Activated naive CD4-positive, alpha-beta T cell treated with anti-CD3 and anti-CD28 coated beads, Interleukin-2, amount 50 U/mL, for 16 hours (primary cell): ENCODE data around the gene PXMP2.

Source experiments
- DNase-seq: peaks from one replicate; pipeline ENCODE4 v3.0.0-alpha.2; 2020

PXMP2 gene

GRCh38 chr12:132687211-132688164 lies at the start of gene PXMP2, which contains the start of gene POLE:
PXMP2 (plus strand) TSS chr12:132687587; CDS start chr12:132687671, 84 bp downstream.
POLE (minus strand) TSS chr12:132687342; CDS start chr12:132687315, 27 bp downstream.
- peak; percentile 96 for DNase-seq

GRCh38 chr12:132637811-132638210 lies 49.6 kb upstream of the PXMP2 start:
- no peak for DNase-seq

- no peak for DNase-seq
Measured at GRCh38 chr12:132638541-132639408, 48.6 kb upstream of the PXMP2 start.

DNA sequence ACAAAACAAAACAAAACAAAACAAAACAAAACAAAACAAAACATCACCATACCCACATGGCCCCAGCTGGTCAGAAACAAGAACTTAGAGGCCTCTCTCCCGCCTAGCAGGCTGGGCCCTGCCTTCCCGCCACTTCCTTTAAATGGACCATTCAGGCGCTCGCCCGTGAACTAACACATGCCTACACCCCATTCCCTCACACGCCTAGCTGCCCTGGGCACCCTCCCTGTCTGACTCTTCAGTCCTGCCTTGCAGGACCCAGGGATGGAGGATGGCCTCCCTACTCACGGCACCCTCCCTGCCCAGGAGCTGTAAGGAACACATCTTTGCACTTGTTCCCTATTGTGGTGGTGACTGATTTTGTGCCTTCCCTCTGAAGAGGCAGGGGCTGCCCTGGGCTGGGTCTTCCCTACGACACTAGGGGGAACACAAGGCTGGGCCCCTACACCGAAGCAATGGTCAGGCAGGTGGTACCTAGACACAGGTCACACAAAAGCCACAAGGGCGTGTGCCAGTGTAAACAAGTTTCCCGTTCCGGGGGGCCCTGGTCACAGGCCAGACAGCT lies 47.3 kb upstream of the PXMP2 start:
- DNase-seq: no peak

GRCh38 chr12:132640936-132641335 lies 46.5 kb upstream of the PXMP2 start:
- DNase-seq: no peak

GRCh38 chr12:132641811-132642650 lies 45.4 kb upstream of the PXMP2 start:
- DNase-seq: no peak

DNA sequence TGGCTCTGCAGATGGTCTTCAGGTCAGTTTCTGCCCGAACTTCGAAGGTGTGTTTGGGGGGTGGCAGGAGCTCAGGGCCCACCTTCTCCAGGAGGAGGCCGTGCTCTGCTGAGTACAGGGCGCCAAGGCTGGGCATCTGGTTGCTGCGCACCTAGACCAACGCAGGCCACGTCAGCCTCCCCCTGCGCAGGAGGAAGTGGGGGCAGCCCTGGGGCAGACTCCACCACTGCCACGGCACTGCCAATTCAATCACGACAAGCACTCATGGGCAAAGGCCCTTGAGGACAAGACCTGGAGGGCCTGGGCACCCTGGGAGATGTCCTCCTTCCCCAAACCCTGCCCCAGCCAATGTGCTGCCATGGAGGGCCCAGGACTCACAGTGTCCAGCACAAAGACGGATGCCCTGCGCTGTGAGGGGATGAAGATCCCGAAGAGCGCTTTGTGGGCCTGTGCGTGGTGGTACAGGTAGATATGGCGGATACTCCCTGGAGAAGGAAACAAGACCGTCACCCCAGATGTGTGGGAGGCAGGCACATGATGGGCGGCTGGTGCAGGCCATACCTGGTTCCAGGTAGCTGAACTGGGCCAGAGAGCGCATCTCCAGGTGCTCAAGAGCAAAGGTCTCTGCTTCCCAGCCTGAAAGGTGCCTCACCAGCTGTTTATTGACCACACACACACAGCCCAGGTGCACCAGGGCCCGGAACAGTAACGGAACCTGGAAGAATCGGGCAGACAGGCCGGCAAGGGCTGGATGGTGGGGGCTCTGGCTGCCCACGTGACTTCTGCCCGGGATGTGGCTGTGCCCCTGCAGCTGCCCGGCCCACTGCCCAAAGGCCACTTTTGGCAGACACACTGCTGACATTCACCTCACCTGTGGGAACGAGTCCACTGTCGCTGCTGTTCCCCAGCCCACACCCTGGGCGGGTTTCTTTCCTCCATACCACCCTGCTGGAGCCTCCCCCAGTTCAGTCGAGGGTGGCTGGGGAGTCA lies 44.2 kb upstream of the PXMP2 start:
- DNase-seq: no peak

- no peak for DNase-seq
Measured at GRCh38 chr12:132646850-132647249, 40.5 kb upstream of the PXMP2 start.

DNA sequence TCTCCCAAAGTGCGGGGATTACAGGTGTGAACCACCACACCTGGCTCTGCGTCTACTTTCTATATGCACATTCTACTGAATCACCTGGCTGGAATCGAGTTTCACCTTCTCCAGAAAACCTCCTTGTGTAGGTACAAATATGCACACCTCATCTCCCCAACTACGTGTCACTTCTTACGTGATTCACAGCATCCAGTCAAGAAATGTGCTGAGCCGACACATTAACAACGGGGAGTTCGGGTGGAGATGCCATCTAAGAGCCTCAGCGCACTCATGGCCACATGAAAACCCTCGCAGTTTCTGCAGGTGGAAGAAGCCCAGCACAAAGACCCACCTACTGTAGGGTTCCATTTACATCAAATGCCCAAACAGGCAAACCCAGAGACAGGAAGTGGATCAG lies 39.5 kb upstream of the PXMP2 start:
- no peak for DNase-seq

DNA sequence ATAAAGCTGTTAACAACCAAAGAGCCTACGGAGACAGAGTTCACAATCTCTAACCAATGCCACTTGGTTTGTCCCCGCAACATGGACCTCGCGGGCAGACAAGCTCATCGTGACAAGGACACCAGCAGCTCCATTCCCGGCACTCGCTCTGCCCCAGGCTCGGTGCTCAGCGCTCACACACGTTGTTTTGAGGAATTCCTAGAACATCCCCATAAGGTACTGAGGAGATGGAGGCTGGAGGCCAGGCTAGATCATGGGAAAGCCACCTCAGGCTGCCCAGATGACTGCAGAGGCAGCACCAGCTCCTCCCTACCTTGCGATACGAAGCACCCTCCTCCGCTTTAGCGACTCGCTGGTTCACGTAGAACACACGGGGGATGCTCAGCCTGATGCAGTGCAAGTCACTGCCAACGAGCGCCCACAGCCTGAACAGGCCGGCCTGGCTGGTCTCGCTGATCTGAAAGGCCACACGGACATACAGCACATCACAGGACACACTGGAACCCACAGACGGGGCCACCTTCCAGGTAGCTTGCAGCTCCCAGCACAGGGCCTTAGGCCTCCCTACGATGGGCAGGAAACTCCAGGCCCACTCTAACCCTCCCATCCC lies 38.7 kb upstream of the PXMP2 start:
- DNase-seq: no peak

DNA sequence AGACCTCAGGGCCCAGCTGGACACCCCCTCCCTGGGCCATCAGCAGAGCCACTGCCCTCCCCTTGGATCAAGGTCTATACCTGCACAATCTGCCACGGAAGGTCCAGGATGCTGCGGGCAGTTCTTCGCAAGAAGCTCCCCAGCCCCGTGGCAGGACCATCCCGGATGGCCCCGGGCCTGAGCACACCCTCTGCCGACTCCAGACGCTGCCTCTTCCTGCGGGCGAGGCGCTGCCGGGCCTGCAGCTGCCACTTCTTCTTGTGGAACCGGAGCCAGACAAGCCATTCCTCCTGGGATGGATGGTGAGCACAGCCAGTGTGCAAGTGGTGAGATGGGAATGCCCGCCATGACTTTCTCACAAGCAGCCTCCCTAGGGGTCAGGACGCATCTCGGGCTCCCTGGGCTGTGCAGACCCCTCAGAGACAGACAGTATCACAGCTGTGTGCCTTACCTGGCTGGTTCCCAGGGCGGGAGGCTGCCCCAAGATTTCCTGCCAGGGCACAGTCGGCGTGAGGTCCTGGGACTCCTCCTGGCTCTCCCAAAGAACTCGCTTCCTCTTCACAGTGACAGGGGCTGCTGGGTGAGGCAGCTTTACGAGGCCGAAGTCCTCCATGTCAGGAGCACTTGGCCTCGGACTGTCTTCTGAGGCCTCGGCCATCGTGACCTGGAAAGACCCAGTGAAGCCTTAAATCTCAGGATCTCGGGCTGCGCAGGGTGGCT lies 38.0 kb upstream of the PXMP2 start:
- DNase-seq: no peak

- no peak for DNase-seq
Measured at GRCh38 chr12:132651444-132652100, 35.8 kb upstream of the PXMP2 start.

DNA sequence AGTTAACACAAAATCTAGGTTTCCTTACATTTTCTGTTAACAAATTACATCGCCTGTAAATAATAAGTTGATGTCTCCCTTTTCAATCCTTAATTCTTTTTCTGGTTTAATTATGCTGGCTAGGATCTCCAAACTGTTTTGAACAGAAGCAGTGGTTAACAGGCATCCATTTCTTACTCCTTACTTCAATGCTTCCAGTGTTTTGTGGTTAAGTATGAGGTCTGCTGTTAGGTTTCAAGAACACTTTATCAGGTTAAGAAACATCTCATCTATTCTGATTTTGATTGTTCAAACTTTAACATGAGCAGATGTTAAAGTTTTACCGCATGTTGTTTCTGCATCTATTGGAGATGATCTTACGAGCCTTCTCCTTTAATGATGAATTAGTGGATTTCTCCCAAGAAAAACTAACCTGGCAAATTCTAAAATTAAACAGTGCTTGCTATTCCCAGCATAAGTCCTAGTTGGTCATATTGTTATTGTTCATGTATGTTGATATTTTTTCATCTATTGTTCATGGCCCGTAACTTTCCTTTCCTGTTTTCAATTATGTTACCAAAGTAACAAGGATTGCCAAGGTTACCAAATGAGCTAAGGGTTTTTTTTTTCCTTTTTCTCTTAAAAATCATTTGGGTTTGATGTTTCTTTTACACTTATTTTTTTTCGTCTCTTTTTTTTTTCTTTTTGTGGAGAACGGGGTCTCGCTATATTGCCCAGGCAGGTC lies 33.7 kb upstream of the PXMP2 start:
- DNase-seq: no peak

- no peak for DNase-seq
Measured at GRCh38 chr12:132657004-132657727, 30.2 kb upstream of the PXMP2 start.

- no peak for DNase-seq
Measured at GRCh38 chr12:132658149-132658894, 29.1 kb upstream of the PXMP2 start.

GRCh38 chr12:132659146-132659545 lies 28.2 kb upstream of the PXMP2 start:
- DNase-seq: no peak

DNA sequence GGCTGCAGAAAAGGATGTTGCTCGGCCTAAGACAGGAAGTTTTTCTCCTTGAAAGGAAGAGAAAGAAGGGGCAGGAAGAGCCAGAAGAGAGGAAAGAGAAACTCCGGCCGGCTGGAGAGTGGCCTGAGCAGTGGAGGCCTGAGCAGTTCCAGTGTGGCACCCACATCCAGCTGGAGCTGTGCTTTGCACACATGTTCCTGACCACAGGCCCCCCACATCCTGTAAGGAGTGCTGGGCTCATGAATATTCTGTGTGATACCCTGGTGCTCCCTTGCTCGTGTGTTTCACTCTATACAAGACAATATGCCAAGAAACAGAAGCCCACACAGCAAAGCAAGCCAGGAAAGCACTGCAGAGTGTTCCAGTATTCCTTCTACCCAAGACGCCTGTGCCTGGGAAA lies 27.3 kb upstream of the PXMP2 start:
- DNase-seq: no peak
